Endothelial cell of umbilical vein (primary cell): ENCODE results near the gene POU3F1. TPM values are rescaled to one million over a fixed set of nuclear protein-coding genes. Genes with fewer than 3 reads are reported as not detected.

Experiments
- BruUV-seq: library from RNA; stranded (reverse); fragments of 400-500 nt; replicated peaks from 2 replicates; lab custom pipeline; 2021; lab: Mats Ljungman, UMichigan
- CTCF ChIA-PET: fragments of 300-600, 350-600 bp; sonication (Branson Sonifier 250); formaldehyde crosslinking; loops from one replicate; lab custom pipeline; 2021; ENCODE audit warnings: antibody characterized with exemption, inconsistent platforms; lab: Charles Lee
- POLR2A ChIA-PET: fragments of 300-600, 350-600 bp; sonication (Branson Sonifier 250); formaldehyde crosslinking; loops from one replicate; lab custom pipeline; 2021; ENCODE audit warnings: antibody characterized with exemption, inconsistent platforms; lab: Charles Lee
- DNase-seq: peaks from one replicate; pipeline ENCODE4 v3.0.0-alpha.2; 2011; ENCODE audit warnings: low read depth, low spot score
- FAIRE-seq: peaks from 2 replicates; lab custom pipeline; 2011; peaks lifted over from hg19 to GRCh38; lab: Jason Lieb, UNC
- H2AFZ ChIP-seq: 2 replicates; pipeline ENCODE4 v1.6.0; 2012; ENCODE audit warnings: low read depth, low read length, control low read depth, inconsistent platforms
- H3K27ac ChIP-seq: 2 replicates; pipeline ENCODE4 v1.5.1; 2011; ENCODE audit warnings: low read depth, mild to moderate bottlenecking, control low read depth, low read length, moderate library complexity; ENCODE audit not compliant: insufficient read depth
- H3K27me3 ChIP-seq, 2 experiments: 2 replicates each; pipeline versions ENCODE4 v1.6.0 to v1.6.1; 2011; ENCODE audit warnings: low read length in 2 of 2, mixed read lengths in 1 of 2; ENCODE audit not compliant: control insufficient read depth in 2 of 2, insufficient read depth in 2 of 2
- H3K36me3 ChIP-seq, 2 experiments: 2 replicates in 1 of 2; 3 replicates in 1 of 2; pipeline ENCODE4 v1.5.1; 2011; ENCODE audit warnings: low read length in 2 of 2, mild to moderate bottlenecking in 1 of 2, moderate library complexity in 1 of 2; ENCODE audit not compliant: control insufficient read depth in 2 of 2, insufficient read depth in 2 of 2; ENCODE audit errors: extremely low read depth in 1 of 2
- H3K4me1 ChIP-seq: 3 replicates; pipeline ENCODE4 v1.5.1; 2011; ENCODE audit warnings: mild to moderate bottlenecking, low read length; ENCODE audit not compliant: control insufficient read depth, insufficient read depth; ENCODE audit errors: extremely low read depth
- H3K4me2 ChIP-seq: 2 replicates; pipeline ENCODE4 v1.6.1; 2011; ENCODE audit warnings: low read length, control low read depth, mixed read lengths; ENCODE audit not compliant: insufficient read depth
- H3K4me3 ChIP-seq, 3 experiments: fragments of 200-600 bp in 1 of 3; sonication (generic), shearing (Covaris generic) in 1 of 3; replicated peaks in 1 of 3; 2 replicates each; pipeline ENCODE4 v1.5.1; 2011 to 2016; ENCODE audit warnings: control low read depth in 3 of 3, low read length in 3 of 3, mild to moderate bottlenecking in 2 of 3, inconsistent platforms in 1 of 3, low read depth in 1 of 3, moderate library complexity in 1 of 3; ENCODE audit not compliant: insufficient read depth in 1 of 3
- H3K79me2 ChIP-seq: 2 replicates; pipeline ENCODE4 v1.6.0; 2012; ENCODE audit warnings: low read length, inconsistent platforms; ENCODE audit not compliant: control insufficient read depth, insufficient read depth
- H3K9ac ChIP-seq: replicated peaks from 2 replicates; pipeline ENCODE3; 2011; ENCODE audit warnings: low read length, control low read depth; ENCODE audit not compliant: insufficient read depth; ENCODE audit errors: extremely low read depth
- H3K9me1 ChIP-seq: replicated peaks from 3 replicates; pipeline ENCODE4 v1.6.0; 2011; ENCODE audit warnings: mild to moderate bottlenecking, low read length; ENCODE audit not compliant: control insufficient read depth, insufficient read depth; ENCODE audit errors: extremely low read depth
- H3K9me3 ChIP-seq: replicated peaks from 2 replicates; pipeline ENCODE4 v1.5.1; 2012; ENCODE audit warnings: low read length, inconsistent platforms; ENCODE audit not compliant: control insufficient read depth, insufficient read depth
- H4K20me1 ChIP-seq: replicated peaks from 2 replicates; pipeline ENCODE3; 2011; ENCODE audit warnings: mild to moderate bottlenecking, low read length; ENCODE audit not compliant: control insufficient read depth, insufficient read depth; ENCODE audit errors: extremely low read depth
- EZH2 ChIP-seq: IDR thresholded peaks from 2 replicates; pipeline ENCODE4 v1.6.1; 2012; ENCODE audit warnings: borderline replicate concordance, low read depth, mild to moderate bottlenecking, moderate library complexity, low read length, inconsistent platforms; ENCODE audit not compliant: severe bottlenecking
- FOS ChIP-seq: IDR thresholded peaks from 2 replicates; pipeline ENCODE4 v1.6.1; 2011; ENCODE audit warnings: mild to moderate bottlenecking, low read length, moderate library complexity, borderline replicate concordance; ENCODE audit not compliant: insufficient read depth
- GATA2 ChIP-seq: IDR thresholded peaks from 2 replicates; pipeline ENCODE4 v1.7.0; 2011; ENCODE audit warnings: low read depth, mild to moderate bottlenecking, moderate library complexity, mixed read lengths, low read length; ENCODE audit not compliant: insufficient read length, insufficient read depth
- JUN ChIP-seq: IDR thresholded peaks from 2 replicates; pipeline ENCODE4 v1.6.1; 2011; ENCODE audit warnings: borderline replicate concordance, low read depth; ENCODE audit not compliant: insufficient read length, insufficient read depth
- MAX ChIP-seq: IDR thresholded peaks from 2 replicates; pipeline ENCODE4 v1.6.1; 2011; ENCODE audit not compliant: insufficient read depth, insufficient read length
- MYC ChIP-seq: IDR thresholded peaks from one replicate; pipeline ENCODE4 v1.6.1; 2011; ENCODE audit warnings: mild to moderate bottlenecking, low read depth, low read length
- POLR2A ChIP-seq: IDR thresholded peaks from 2 replicates; pipeline ENCODE4 v1.6.1; 2012; ENCODE audit warnings: low read depth, mild to moderate bottlenecking, control low read depth, low read length
- POLR2AphosphoS5 ChIP-seq: IDR thresholded peaks from 2 replicates; pipeline ENCODE4 v1.6.1; 2012; ENCODE audit warnings: low read depth, mild to moderate bottlenecking, control low read depth, low read length, moderate library complexity; ENCODE audit not compliant: insufficient read depth
- dilution Hi-C: fragments of 300-500 bp; cut with MboI; formaldehyde crosslinking; loops from one replicate; pipeline ENCODE4 v1.15.0; 2019; ENCODE audit warnings: low sequenced_read_pairs; ENCODE audit not compliant: extremely low pct_ligation_motif_present
- intact Hi-C: fragments of 100-400 bp; cut with micrococcal nuclease; formaldehyde crosslinking; loops from one replicate; pipeline ENCODE4 v1.10.0; 2022
- polyA plus RNA-seq, 4 experiments: library from polyadenylated mRNA; depleted of rRNA in 3 of 4; stranded (reverse) in 3 of 4; unstranded in 1 of 4; fragments of >200 nt; gene quantifications; 2 replicates each; pipeline versions ENCODE4 v1.2.1 to v1.2.3, GENCODE V29; 2011 to 2012; ENCODE audit warnings: missing spikeins in 1 of 4
- total RNA-seq: library from RNA; stranded (reverse); gene quantifications from 2 replicates; pipeline ENCODE4 v1.2.3, GENCODE V29; 2021
- TF ChIP-seq, protein P1 (sequence below), 2 donors: IDR thresholded peaks; 1 replicate in 1 of 2; 2 replicates in 1 of 2; pipeline ENCODE4 v1.5.1; 2011; ENCODE audit warnings: low read length in 2 of 2, mild to moderate bottlenecking in 2 of 2, moderate library complexity in 2 of 2, control low read depth in 1 of 2, inconsistent platforms in 1 of 2, low read depth in 1 of 2; ENCODE audit not compliant: insufficient read depth in 1 of 2; ENCODE audit errors: extremely low read depth in 1 of 2

The POU3F1 gene
- total and polyA plus RNA-seq, 2 donors (not counting 3 experiments of a cell fraction or from before 2014, with no cell fraction given): not detected

- no peak for TF ChIP-seq MAX
- TF ChIP-seq MYC: no peak
Observed at GRCh38 chr1:38087676-38088075, 41.1 kb upstream of the POU3F1 start.

DNA sequence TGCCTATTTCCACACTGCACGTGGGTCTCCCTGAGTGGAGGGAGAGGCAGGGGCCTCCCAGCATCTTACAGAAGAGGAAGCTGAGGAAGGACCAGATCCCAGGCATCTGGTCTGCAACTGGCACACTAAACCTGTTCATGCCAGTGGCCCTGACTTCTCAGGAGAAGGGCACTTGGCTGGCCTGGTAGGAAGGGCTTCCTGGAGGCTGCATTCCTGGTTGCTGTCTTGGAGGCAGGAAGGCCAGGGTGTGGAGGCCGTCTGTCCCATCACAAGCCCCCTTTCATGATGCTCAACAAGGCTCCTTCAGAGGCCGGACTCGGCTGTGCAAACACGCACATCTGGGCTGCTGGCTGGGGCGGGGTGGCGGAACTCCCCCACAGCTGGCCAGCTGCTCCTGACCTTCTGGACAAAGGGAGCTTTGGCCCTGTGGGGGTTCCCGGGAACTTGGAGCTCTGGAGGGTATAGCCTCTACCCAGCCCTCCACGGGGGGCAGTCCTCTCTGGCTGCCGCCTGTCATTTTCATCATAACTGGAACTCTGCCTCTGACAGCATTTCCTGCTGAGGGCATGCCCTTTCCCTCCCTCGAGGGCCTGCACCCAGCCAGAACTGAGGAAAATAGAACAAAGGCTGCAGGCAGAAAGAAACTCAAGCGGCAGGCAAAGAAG lies 39.2 kb upstream of the POU3F1 start:
- intact Hi-C loops (no loop called here), dilution Hi-C loops (no loop called here)
- Histone ChIP-seq H3K36me3 (no peaks in the 10 kb centered on the region), H3K4me1 (no peaks in the 10 kb centered on the region), H3K4me3 (no peak overlapping the region), H3K9ac (no peak overlapping the region), H3K79me2 (no peaks in the 10 kb centered on the region), H3K9me3 (no peaks in the 10 kb centered on the region), H2AFZ (no peak overlapping the region), H4K20me1 (no peaks in the 10 kb centered on the region), H3K9me1 (no peaks in the 10 kb centered on the region), H3K4me2 (no peak overlapping the region), H3K27me3 (peaks cover 0 to 2% of the 10 kb centered on the region in 2 experiments), H3K27ac (no peak overlapping the region)
- no peak for DNase-seq
- POLR2A ChIA-PET: no interaction called here
- TF ChIP-seq JUN: no peak
- TF ChIP-seq MYC: no peak
- TF ChIP-seq POLR2A: no peak
- TF ChIP-seq POLR2AphosphoS5: no peak
- no peak for TF ChIP-seq FOS
- no peak for TF ChIP-seq GATA2
- TF ChIP-seq, protein P1, sequence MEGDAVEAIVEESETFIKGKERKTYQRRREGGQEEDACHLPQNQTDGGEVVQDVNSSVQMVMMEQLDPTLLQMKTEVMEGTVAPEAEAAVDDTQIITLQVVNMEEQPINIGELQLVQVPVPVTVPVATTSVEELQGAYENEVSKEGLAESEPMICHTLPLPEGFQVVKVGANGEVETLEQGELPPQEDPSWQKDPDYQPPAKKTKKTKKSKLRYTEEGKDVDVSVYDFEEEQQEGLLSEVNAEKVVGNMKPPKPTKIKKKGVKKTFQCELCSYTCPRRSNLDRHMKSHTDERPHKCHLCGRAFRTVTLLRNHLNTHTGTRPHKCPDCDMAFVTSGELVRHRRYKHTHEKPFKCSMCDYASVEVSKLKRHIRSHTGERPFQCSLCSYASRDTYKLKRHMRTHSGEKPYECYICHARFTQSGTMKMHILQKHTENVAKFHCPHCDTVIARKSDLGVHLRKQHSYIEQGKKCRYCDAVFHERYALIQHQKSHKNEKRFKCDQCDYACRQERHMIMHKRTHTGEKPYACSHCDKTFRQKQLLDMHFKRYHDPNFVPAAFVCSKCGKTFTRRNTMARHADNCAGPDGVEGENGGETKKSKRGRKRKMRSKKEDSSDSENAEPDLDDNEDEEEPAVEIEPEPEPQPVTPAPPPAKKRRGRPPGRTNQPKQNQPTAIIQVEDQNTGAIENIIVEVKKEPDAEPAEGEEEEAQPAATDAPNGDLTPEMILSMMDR (IDR thresholded peaks at IDR 0.05; ENCODE audit: extremely low read depth in 1 of 2, insufficient read depth in 1 of 2, low read depth in 1 of 2, low read length in 2 of 2): no peak
- no peak for TF ChIP-seq EZH2
- no peak for TF ChIP-seq MAX
- no TSS peak for BruUV-seq
- CTCF ChIA-PET: interaction anchor here (0.6 to 1.0 kb wide), 3 partner anchors 16 to 32 kb away, joined by 3 read pairs; no protein-coding TSS in a partner anchor
- FAIRE-seq: no peak

More at GRCh38 chr1:38087676-38088075, 41.1 kb upstream of the POU3F1 start:
- Histone ChIP-seq H3K27ac (no peak overlapping the region), H3K27me3 (peaks cover 0 to 2% of the 10 kb centered on the region in 2 experiments), H3K4me1 (no peaks in the 10 kb centered on the region), H3K79me2 (no peaks in the 10 kb centered on the region), H3K9me3 (no peaks in the 10 kb centered on the region), H4K20me1 (no peaks in the 10 kb centered on the region), H3K4me3 (no peak overlapping the region), H3K9me1 (no peaks in the 10 kb centered on the region), H3K4me2 (no peak overlapping the region), H2AFZ (no peak overlapping the region), H3K9ac (no peak overlapping the region), H3K36me3 (no peaks in the 10 kb centered on the region)
- FAIRE-seq (no peak), DNase-seq (no peak)
- ChIA-PET CTCF (no interaction called here), POLR2A (no interaction called here)
- dilution Hi-C loops: no loop called here
- no TSS peak for BruUV-seq
- intact Hi-C loops: no loop called here
